Islet of Langerhans (tissue), 1 donor: Measurements from ENCODE around the gene DOCK4.

Experiments used
- FAIRE-seq: peaks from one replicate; lab custom pipeline; 2011; peaks lifted over from hg19 to GRCh38; lab: Jason Lieb, UNC

DOCK4 gene

DNA sequence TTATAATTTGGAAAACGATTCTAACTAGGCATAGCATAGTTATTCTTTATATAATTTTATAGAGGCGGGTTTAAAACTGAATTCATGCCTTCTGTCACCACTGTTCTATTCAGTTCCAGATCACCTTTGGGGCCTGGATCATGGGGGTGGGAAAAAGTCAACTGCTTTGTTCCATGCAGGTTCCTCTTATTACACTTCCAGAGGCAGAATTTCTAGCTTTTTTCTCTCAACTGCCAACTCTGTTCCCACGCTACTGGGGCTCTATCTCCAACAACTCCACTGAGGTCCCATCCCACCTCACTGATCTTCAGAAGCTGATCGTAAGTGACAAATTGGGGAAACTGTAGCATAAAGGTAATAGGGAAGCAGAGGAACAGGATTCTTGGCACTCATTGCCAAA is 360.3 kb downstream of the DOCK4 start:
- FAIRE-seq: no peak

DNA sequence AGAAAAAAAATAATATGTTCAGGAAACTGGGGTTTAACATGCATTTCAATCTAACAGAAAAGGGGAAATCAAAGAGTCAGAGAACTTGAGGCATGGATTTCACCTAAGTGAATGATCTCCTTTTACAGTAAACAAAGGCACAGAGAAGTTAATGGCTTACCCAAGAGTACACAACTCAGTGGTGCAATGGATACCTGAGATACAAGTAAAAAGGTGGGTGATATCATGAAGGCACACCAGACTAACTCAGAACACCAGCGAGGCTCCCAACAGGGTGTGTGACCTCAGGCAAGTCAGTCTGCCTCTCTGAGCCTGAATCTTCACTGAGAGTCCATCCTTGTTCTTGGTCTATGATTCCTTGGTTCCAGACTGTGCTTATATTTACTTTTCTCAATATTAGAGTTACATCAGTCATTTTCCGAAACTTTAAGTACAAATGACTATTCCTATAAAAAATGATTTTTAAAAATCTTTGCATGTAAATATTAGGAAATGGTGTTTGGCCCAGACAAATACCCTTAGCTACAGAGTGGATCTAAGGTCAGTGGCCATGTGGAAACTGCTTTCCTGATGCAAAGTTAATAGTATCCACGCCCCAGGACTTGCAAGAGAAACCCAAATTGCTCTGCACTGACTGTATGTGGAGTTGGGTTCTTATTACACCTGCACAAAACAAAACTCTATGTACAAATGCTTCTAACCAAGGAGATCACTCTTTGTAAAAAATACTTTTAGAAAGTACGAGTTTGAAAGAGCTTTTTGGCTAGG is 361.1 kb downstream of the DOCK4 start:
- no peak for FAIRE-seq

DNA sequence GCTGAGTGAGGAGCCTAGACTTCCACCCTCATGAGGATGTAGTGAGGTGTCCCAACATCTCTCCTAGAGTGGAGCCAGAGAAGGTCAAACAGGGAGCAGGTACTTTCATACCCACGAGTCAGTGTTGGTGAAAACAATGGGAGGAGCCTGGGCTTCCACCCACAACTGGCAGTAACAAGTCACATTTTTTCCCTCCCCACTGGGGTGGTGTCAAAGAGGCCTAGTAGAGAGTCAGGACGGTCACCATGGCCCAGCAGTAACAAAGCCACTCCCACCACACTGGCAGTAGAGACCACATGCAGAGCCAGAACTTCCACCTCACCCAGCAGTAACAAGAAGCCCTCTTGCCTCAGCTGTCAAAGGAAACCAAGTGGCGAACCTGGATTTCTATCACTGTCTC is 363.7 kb downstream of the DOCK4 start:
- no peak for FAIRE-seq

DNA sequence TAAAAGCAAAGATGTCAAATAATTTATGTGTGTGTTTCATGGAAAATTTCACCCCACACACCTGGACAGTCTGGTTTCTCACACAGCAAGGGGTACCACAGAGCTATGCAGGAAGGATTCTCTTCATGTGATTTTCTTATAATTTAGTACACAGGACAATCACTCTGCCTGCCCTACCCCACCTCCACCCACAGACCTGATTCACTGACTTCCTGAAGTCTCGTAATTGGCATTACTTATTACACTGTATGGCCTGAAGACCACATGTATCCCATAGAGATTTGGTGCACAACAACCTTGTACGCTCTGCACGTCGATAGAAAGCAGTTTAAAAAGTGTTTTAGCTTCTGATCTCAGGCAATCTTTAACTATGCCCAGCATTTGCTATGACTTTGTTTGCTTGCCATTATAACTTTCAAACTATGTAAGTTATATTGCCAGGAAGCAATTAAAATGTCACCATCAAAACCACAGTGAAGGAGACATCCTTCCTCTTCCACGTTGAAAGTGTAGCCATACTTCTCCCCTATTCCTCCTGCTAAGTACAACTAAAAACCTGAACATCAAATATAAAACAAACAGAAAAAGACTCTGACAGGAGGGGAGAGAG is 364.5 kb downstream of the DOCK4 start:
- no peak for FAIRE-seq

DNA sequence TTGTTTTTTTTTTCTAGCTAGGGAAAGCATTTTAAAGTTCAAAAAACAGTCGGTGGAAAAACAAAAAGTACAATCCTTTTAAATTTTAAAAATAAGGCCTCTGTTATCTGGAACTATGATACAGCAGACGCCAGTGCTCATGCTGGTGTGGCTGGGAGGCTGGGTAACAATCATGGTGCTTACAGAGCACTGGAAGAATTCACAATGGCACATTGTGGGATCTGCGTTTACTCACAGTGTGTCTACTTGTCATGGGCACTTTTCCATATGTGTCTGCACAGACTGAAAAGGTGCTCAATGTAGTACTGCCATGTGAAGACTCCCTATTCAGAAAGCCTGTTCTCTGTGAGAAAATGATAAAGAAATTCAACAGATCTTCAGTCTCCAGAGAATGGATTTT is 365.7 kb downstream of the DOCK4 start:
- FAIRE-seq: no peak

DNA sequence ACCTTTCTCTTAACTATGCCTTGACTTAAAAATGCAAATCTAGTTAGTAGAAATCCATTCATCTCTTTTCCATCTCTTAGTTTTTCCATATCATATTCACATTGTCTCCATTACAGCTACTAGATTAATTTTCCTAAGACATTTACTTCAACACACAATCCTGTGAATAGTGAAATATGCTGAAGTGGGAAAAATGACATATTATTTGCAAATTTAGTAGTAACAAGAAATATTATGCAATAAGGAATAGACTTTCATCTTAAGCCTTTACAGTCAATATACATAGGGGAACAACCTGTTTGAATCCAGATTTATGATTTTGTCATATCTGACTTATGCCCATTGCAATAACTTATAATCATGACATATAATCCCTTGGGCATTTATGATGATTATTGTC is 366.9 kb downstream of the DOCK4 start:
- peak; percentile 9 for FAIRE-seq

DNA sequence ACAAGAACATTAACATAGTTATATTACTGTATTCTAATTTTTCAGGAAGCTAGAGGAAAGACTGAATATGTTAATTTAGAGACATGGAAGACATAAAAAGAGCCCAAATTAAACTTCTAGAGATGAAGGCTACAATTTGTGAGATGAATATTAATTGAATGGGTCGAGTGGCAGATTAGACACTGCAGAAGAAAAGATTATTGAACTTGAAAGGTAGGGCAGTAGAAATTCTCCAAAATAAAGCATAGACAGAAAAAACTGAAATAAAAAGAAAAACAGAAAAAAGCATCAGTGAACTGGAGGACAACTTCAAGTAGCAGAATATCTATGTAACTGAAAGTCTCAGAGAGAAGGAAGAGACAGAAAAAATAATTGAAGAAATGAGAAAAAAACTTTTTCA is 369.6 kb downstream of the DOCK4 start:
- FAIRE-seq: no peak

DNA sequence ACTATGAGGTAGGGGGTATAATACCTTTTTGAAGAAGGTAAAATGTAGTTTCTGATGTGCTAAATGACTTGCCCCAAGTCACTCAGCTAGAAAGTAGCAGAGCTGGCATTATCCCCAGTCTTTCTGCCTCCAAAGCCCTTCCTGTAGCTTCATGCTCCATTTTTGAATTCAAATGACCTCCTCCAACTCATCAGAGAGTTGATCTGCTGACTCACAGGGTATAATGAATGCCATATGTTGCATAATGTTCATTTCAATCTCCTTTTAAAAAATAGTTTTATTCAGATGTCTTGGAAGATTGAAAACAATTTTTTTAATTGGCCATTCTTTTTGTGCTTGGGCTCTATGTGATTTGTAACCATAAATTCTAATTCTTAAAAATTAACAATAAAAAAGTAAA is 371.1 kb downstream of the DOCK4 start:
- no peak for FAIRE-seq

DNA sequence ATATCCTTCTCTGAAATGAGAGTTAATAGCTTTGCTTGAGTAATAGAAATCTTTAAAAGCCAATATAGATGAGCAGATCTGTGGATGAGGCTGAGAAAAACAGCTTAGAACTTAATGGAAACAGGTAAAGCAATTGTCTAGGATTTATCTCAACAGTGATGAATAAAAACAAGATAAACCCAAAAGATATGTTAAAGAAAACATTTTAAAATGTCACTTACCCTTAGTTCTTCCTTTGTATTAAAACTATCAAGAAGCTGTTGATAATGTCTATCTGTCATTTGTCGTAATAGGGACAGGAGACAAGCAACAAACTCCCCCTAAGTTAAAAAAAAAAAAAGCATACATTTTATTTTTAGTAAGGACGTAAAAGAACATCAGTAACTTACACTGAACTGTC is 371.8 kb downstream of the DOCK4 start:
- peak; percentile 55 for FAIRE-seq

DNA sequence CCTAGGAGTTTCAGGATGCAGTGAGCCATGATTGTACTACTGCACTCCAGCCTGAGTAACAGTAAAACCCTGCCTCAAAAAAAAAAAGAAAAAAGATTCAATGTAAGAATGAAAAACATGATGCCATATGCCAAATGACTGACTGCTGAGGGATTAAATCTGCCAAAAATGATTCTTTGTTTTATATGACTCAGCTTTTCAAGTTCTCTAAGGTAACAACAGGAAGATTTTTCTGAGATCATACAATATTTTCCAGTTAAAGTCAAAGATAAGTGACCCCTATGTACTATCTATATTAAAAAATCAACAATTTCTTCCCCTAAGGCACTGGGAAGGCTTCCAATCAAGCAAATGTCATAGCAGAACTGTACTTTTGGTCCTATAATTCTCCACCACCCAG is 372.7 kb downstream of the DOCK4 start:
- no peak for FAIRE-seq

DNA sequence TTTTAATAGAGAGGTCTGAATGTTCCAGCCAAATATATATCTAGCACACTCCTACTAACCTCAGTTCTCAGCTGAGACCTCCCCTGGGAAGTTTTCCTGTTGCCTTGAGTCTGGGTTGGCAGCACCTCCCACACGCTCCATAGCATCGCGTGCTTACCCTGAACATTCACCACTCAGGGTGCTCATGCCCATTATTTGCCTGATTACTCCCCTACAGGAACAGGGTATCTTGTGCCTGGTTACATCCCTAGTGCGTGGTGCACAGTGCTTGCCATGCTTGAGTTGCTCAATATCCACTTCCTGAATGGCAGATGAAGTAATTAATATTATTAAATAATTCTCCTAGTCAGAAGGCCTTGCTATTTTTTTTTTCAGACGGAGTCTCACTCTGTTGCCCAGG is 374.0 kb downstream of the DOCK4 start:
- FAIRE-seq: no peak

DNA sequence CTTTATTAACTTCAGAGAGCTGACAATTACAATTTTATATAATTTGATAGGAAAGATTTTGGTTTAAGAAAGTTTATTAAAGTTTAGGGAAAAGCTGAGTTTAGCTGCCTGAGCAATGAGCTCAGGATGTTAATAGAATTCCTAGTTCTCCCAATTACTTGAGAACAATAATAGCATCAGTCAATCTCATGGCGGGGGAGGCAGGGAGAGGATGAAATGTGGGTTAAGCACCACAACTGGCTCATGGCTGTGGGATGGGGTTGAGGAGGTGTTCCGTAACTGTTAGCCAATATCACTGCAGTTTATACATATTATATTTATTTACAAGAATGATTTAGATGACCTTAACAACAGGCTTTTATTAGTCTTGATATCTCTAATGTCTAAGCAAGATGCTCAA is 377.0 kb downstream of the DOCK4 start:
- no peak for FAIRE-seq

DNA sequence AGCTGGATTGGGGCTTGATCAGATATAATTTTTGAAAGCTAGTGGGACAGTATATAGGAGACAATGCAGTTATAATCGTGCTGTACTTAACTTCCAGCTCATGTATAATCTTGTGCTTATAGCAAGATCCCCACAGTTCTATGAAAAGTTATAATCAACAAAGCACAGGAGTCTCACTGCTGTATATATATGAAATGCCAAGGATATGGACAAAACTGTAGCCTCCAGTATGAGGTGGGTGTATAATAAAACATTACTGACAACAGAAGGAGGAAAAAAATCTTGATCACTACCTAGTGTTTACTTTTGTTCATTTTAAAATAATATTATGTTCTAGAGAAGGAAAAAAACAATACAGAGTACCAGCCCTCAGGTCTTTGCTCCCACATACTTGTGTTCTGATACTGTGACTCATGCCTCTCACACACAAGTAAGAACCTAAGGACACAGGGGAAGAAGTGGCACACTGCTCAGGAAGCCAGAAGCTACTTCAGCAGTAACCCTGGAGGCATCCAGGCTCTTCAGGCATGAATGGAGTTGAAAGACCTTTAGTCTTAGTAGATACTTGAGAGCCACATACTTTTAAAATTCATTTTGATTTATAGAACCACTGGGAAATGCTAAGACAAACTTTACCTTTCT is 378.2 kb downstream of the DOCK4 start:
- FAIRE-seq: no peak

DNA sequence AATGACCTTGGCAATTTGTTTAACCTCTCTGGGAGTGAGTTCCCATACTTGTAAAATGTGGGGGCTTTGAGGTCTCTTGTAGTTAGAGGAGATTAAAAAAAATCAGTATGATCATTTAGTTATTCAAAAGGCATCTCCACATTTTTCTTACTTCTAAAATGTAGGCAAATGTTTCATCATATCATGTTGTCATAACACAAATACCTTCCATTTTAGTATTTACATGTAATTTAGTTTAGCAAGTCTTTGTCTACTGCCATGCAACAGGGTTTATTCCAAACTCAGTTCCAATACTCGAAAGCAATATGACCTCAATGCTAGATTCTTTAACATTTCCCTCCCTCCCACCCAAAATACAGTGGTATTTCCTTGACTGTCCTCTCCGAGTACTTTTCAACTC is 381.2 kb downstream of the DOCK4 start:
- FAIRE-seq: no peak

DNA sequence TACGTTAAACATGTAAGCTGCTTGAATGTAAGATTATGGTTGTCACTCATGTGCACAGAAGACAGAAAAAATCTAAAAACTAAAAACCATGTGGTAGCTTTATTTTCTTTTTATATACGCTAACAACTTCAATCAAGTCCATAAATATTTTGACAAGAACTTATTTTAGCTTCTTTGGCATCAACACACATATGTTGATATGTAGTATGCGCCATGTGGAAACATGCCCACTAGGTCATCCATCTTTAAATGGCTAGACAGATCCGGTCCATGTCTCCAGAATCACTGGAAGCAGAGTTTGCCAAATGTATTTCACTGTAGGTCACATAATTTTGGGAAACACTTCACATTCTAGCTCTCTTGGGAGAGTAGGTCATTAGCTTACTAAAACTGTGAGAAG is 382.4 kb downstream of the DOCK4 start:
- no peak for FAIRE-seq

DNA sequence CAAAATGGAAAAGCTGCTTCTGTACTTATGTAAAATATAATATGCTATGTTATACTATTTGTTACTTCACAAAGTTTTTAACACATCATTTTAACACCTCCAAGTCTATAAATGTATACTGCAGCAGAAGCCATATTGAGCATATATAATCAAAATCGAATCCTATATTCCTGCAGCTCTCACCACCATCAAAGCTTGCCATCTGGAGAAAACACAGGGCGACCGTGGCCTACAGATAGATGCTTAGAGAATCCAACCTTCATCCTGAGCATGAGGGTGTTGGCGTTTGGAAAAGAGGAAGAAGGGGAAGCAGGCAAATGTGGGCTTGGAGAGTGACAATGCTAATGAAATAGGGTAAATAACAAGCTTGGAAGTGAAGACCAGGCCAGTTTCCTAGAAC is 385.2 kb downstream of the DOCK4 start:
- FAIRE-seq: no peak

DNA sequence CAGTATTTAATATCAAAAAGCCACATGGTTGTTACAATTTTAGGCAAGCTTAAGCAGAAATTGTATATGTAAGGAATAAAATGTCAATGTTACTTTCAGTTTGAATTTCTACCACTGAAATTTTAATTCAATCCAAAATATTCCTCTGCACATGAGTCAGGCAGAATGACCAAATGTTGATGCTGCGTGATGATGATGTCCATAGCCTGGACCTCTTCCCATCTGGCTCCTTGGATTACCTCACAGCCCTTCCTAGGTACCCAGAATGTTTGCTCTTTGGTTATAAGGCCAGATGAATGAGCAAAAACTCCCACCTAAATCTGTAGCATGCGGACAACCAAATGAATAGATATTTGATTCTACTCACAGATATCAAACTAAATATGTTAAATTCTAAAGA is 385.6 kb downstream of the DOCK4 start:
- FAIRE-seq: no peak

DNA sequence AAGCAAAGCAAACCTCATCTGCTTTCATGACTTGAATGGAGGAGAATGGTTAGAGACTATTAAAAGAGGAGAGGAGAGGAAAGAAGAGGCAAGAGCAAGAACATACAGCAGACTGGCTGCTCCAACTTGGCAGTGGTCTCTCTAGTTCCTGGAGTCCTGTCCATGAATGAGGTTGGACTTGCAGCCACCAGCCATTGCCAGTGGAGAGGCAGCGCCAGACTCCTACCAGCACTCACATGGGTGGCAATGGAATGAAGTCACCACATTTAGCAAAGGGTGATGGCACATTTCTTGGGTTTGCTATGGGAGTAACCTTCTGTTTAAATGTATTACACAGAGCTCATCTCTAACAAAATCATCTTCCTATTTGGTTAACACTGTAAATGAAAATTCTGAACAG is 386.1 kb downstream of the DOCK4 start:
- no peak for FAIRE-seq

DNA sequence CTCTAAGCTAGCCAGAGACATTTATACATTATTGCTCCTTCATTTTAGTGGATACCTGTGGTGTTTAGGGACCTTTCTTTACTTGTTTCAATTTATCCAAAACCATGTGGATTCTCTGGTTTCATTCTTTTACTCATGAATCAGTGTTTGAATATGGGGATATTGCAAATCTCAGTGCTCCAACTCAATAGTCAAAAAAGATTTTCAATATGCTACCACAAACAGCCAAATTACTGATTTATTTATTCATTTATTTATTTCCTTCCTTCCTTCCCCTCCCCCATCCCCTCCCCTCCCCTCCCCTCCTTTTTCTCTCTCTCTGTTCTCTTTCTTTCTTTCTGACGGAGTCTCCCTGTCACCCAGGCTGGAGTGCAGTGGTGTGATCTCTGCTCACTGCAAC is 390.8 kb downstream of the DOCK4 start:
- no peak for FAIRE-seq

DNA sequence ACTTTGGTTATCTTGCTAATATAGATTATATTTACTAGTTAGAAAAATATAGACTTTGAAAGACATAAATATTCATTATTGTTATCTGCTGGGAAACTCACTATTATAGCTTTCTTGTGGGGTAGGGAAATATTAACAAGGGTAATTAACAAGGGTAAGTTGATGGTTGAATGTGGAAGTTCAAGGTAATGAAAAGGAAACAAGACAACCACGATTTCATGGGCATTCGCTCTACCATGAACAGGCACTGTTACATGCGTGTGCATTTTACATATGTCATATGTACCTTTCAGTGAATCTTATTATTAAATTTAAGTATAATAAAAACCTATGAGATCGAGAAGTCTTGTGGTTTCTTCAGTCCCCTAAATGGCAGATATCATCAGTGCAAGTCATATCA is 392.9 kb downstream of the DOCK4 start:
- peak; percentile 56 for FAIRE-seq

DNA sequence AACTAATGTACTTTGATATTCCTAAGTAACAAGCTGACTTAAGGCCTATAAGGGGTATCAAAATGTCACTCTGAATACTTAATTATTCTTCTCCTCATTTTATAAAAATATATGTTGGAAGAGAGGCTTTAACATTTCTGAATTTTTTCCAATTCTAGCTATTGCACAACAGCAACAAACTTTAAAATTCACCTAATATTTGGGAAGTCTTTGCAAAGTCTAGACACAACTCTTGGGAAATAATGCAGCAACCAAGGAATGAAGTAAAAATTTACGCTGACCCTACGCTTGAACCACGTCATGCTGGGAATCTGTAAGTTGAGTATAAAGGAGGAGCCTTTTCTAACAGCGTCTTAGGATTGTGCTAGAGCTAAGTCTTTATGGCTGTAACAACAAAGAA is 400.0 kb downstream of the DOCK4 start:
- FAIRE-seq: no peak

DNA sequence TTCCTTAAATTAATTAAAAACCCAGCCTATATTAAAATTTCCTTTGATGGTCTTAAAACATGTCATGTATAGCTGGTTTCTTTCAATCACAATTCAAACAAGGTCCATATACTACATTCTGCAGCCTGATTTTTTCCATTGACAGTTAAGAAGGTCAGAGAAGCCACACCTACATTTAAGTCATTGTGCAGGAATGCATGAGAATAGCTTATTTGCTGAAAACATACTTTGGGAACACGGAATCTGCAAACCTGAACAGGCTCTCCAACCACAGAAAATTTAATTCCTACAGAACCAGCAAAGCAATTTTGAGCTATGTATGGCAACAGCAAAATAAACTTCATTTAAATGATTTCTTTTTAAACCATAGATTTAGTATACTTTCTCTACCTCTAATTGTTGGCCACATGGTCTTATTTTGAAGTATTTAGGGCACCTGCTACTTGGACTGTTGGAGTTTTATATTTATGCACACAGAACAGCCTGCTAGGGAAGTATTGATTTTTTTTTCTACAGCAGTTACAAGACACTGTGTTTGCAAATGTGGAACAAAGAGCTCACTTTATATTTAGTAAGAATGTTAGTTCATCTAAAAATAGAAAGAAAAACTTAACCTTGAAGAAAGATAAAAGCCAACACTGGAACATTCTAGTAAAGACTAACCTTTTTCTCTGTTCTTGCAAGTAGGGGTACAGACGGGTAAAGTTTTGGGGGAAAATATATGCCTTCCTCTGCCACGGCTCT is 403.0 kb downstream of the DOCK4 start:
- no peak for FAIRE-seq

DNA sequence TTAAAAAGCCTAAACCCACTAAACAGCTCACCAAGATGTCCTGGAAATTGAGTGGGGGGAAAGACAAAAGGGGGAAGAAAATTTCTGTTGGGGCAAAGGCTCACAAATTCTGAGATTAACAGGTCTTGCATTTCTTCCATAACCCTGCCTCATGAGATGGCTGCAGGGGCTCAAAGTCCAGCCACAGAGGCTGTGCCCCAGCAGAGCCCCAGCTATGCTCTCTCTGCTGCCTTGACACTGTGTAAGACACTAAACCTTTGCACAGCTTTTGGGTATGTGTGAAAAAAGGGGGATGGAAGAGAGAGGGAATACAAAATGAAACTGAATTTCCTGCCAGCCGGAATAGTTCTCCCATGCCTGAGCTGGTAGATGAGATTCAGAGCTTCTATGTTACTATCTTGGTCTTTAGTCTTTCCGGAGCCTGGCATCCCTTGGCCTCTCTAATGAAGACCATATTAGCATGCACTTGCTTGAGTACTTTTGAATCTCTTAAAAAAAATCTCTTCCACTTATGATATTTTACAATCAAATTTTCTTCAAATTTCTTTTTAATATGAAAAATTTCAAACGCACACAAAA is 403.9 kb downstream of the DOCK4 start:
- FAIRE-seq: no peak
